K562 (cell line): ENCODE results near the gene EXOC3. TPM values are rescaled to one million over a fixed set of nuclear protein-coding genes. Genes with fewer than 3 reads are reported as not detected.

Source experiments
- ATAC-seq: fragments of 200-7000 bp; cut with Tn5 transposase; 3 replicates; pipeline ENCODE4 v1.9.1; 2020; ENCODE audit warnings: moderate library complexity
- BruUV-seq: library from RNA; stranded (reverse); fragments of 400-500 nt; replicated peaks from 2 replicates; lab custom pipeline; 2021; lab: Mats Ljungman, UMichigan
- CTCF ChIA-PET: fragments of 300-600 bp; formaldehyde crosslinking; extraction: SDS; loops from one replicate; lab custom pipeline; 2021; ENCODE audit warnings: low intra/inter-chr PET ratio; lab: Yijun Ruan, JAX
- POLR2A ChIA-PET: fragments of 300-600, 350-650 bp; sonication (Branson Sonifier 250); formaldehyde crosslinking; extraction: SDS; loops from one replicate; lab custom pipeline; 2021; ENCODE audit warnings: antibody characterized with exemption, inconsistent platforms; lab: Yijun Ruan, JAX
- DNase-seq, 4 experiments: peaks; one replicate each; pipeline versions ENCODE4 v3.0.0 to v3.0.0-alpha.2; 2011 to 2018; ENCODE audit warnings: low spot score in 3 of 4, mixed read lengths in 3 of 4; ENCODE audit errors: extremely low read depth in 1 of 4
- FAIRE-seq: peaks from 2 replicates; lab custom pipeline; 2011; peaks lifted over from hg19 to GRCh38; lab: Jason Lieb, UNC
- H2AFZ ChIP-seq: 2 replicates; pipeline ENCODE4 v1.6.0; 2011; ENCODE audit warnings: low read depth, low read length, control low read depth, inconsistent platforms
- H3K27ac ChIP-seq: fragments of 200-600 bp; 3 replicates; pipeline ENCODE4 v1.8.0; 2011; ENCODE audit warnings: low read depth, mild to moderate bottlenecking, control low read depth, inconsistent platforms, low read length, moderate library complexity, mixed read lengths; ENCODE audit errors: extremely low read depth
- H3K27me3 ChIP-seq, 2 experiments: fragments of 300-600 bp in 1 of 2; 2 replicates in 1 of 2; 3 replicates in 1 of 2; pipeline versions ENCODE4 v1.6.0 to v1.8.0; 2011; ENCODE audit warnings: inconsistent platforms in 2 of 2, low read length in 2 of 2, mild to moderate bottlenecking in 1 of 2, mixed read lengths in 1 of 2, moderate library complexity in 1 of 2; ENCODE audit not compliant: control insufficient read depth in 2 of 2, insufficient read depth in 2 of 2
- H3K36me3 ChIP-seq: fragments of 300-600 bp; 3 replicates; pipeline ENCODE4 v1.8.0; 2011; ENCODE audit warnings: mild to moderate bottlenecking, low read length, inconsistent platforms; ENCODE audit not compliant: control insufficient read depth, insufficient read depth
- H3K4me1 ChIP-seq, 2 experiments: fragments of 200-600 bp in 1 of 2; replicated peaks in 1 of 2; 2 replicates in 1 of 2; 3 replicates in 1 of 2; pipeline versions ENCODE4 v1.5.1 to v1.8.0; 2011; ENCODE audit warnings: inconsistent platforms in 2 of 2, low read length in 2 of 2, mild to moderate bottlenecking in 1 of 2, mixed read lengths in 1 of 2, moderate library complexity in 1 of 2; ENCODE audit not compliant: control insufficient read depth in 2 of 2, insufficient read depth in 2 of 2
- H3K4me2 ChIP-seq: 2 replicates; pipeline ENCODE4 v1.6.1; 2011; ENCODE audit warnings: low read length, control low read depth, inconsistent platforms, mixed read lengths; ENCODE audit not compliant: insufficient read depth
- H3K4me3 ChIP-seq: fragments of 200-600 bp; sonication (generic), shearing (Covaris generic); 2 replicates; pipeline ENCODE4 v1.5.1; 2016; ENCODE audit warnings: control low read depth, inconsistent platforms
- H3K79me2 ChIP-seq: fragments of 200-600 bp; 3 replicates; pipeline ENCODE4 v1.8.0; 2011; ENCODE audit warnings: low read length, inconsistent platforms; ENCODE audit not compliant: control insufficient read depth, insufficient read depth
- H3K9ac ChIP-seq, 2 experiments: 2 replicates each; pipeline versions ENCODE4 v1.6.0 to v1.6.1; 2011; ENCODE audit warnings: low read depth in 2 of 2, low read length in 2 of 2, control low read depth in 1 of 2, inconsistent platforms in 1 of 2, mild to moderate bottlenecking in 1 of 2, mixed read lengths in 1 of 2; ENCODE audit not compliant: insufficient read depth in 1 of 2
- H3K9me1 ChIP-seq: one replicate; pipeline ENCODE4 v1.6.0; 2011; ENCODE audit warnings: inconsistent platforms, mild to moderate bottlenecking, low read length, moderate library complexity; ENCODE audit not compliant: control insufficient read depth, insufficient read depth
- H3K9me3 ChIP-seq: replicated peaks from 2 replicates; pipeline ENCODE4 v1.5.1; 2011; ENCODE audit warnings: low read depth, low read length, inconsistent platforms; ENCODE audit not compliant: control insufficient read depth, insufficient read depth
- H4K20me1 ChIP-seq: replicated peaks from 2 replicates; pipeline ENCODE4 v1.6.1; 2011; ENCODE audit warnings: low read length, inconsistent platforms, mixed read lengths; ENCODE audit not compliant: control insufficient read depth, insufficient read depth
- CSDE1 ChIP-seq, 2 experiments: fragments of 450-650 bp; IDR thresholded peaks; 2 replicates each; pipeline ENCODE4 v1.6.1; 2016; ENCODE audit warnings: mild to moderate bottlenecking in 1 of 2
- HOXB6 ChIP-seq: fragments of 250-450 bp; sonication (Bioruptor Pico); IDR thresholded peaks from 2 replicates; pipeline ENCODE4 v1.5.1; 2022; ENCODE audit warnings: mild to moderate bottlenecking, borderline replicate concordance
- MBD2 ChIP-seq: sonication (generic); IDR thresholded peaks from 2 replicates; pipeline ENCODE4 v1.6.1; 2016; ENCODE audit warnings: low read depth, borderline replicate concordance
- NFIX ChIP-seq: fragments of 250-450 bp; sonication (Bioruptor Pico); IDR thresholded peaks from 2 replicates; pipeline ENCODE4 v1.4.0; 2020; ENCODE audit warnings: low read depth, mild to moderate bottlenecking, moderate library complexity
- SRSF3 ChIP-seq: fragments of 200-400 bp; formaldehyde crosslinking; IDR thresholded peaks from 2 replicates; pipeline ENCODE4 v1.6.1; 2016; ENCODE audit warnings: mild to moderate bottlenecking, low read length, moderate library complexity; ENCODE audit not compliant: insufficient read depth
- TCF15 ChIP-seq: fragments of 250-450 bp; sonication (Bioruptor Pico); IDR thresholded peaks from 2 replicates; pipeline ENCODE4 v1.8.0; 2022; ENCODE audit warnings: moderate library complexity, mild to moderate bottlenecking, inconsistent platforms
- TRIM24 ChIP-seq, 2 experiments: fragments of 450-650 bp; IDR thresholded peaks; 2 replicates each; pipeline ENCODE4 v1.6.1; 2016
- TSHZ1 ChIP-seq: fragments of 250-450 bp; sonication (Bioruptor Pico); IDR thresholded peaks from 2 replicates; pipeline ENCODE4 v1.4.0; 2020; ENCODE audit warnings: mild to moderate bottlenecking, moderate library complexity
- ZNF277 ChIP-seq: fragments of 250-450 bp; sonication (Bioruptor Pico); IDR thresholded peaks from 2 replicates; pipeline ENCODE4 v1.8.0; 2022; ENCODE audit warnings: inconsistent platforms, mild to moderate bottlenecking, moderate library complexity, borderline replicate concordance
- ZNF511 ChIP-seq: sonication (generic); formaldehyde crosslinking; IDR thresholded peaks from 2 replicates; pipeline ENCODE4 v1.8.0; 2022; ENCODE audit warnings: mild to moderate bottlenecking, missing genetic modification reagents
- ZNF57 ChIP-seq: fragments of 450-650 bp; formaldehyde crosslinking; IDR thresholded peaks from 2 replicates; pipeline ENCODE4 v1.4.0; 2020; ENCODE audit warnings: mild to moderate bottlenecking, moderate library complexity
- ZSCAN32 ChIP-seq: fragments of 450-650 bp; formaldehyde crosslinking; IDR thresholded peaks from 2 replicates; pipeline ENCODE4 v1.4.0; 2020; ENCODE audit warnings: mild to moderate bottlenecking, moderate library complexity
- WGBS: fragments of 100-300 bp; shearing (Covaris generic); methylation state at CpG from one replicate; pipeline ENCODE4 v1.1.6; 2016; ENCODE audit warnings: low coverage, mixed read lengths; ENCODE audit not compliant: insufficient coverage; ENCODE audit errors: missing lambda C conversion rate; 5-methylcytosine and 5-hydroxymethylcytosine counted together
- in situ Hi-C: fragments of 300-500 bp; cut with MboI; formaldehyde crosslinking; loops from 4 replicates; pipeline ENCODE4 v1.15.0; 2018; ENCODE audit warnings: inconsistent platforms, mixed read lengths
- intact Hi-C: fragments of 100-400 bp; cut with micrococcal nuclease; formaldehyde crosslinking; loops from 2 replicates; pipeline ENCODE4 v1.14.2; 2022
- polyA plus RNA-seq, 8 experiments: library from polyadenylated mRNA; depleted of rRNA in 4 of 8; stranded (reverse) in 5 of 8; unstranded in 3 of 8; fragments of >200 nt; fragmentation: Nextera tagmentation in 2 of 8; fragmentation: Illumina TruSeq in 1 of 8; extraction: Ambion mirVana in 2 of 8; extraction: Trizol in 1 of 8; gene quantifications; 2 replicates each; pipeline versions ENCODE4 v1.2.1 to v1.2.3, GENCODE V29; 2011 to 2014; ENCODE audit warnings: inconsistent platforms in 1 of 8, missing spikeins in 1 of 8
- total RNA-seq, 7 experiments: library from RNA; depleted of rRNA in 6 of 7; stranded (reverse); fragments of >200 nt in 6 of 7; fragmentation: Illumina TruSeq in 2 of 7; extraction: Trizol in 2 of 7; gene quantifications; 2 replicates each; pipeline versions ENCODE4 v1.2.1 to v1.2.3, GENCODE V29; 2011 to 2021; ENCODE audit warnings: low replicate concordance in 1 of 7

The EXOC3 gene
- total and polyA plus RNA-seq, 9 of the 15 experiments (the other 6 are each of a cell fraction or from before 2014, with no cell fraction given) = 1.4 to 41.9 (median 22.4) TPM

GRCh38 chr5:395156-395920 lies 47.6 kb upstream of the EXOC3 start (continued):
- TF ChIP-seq ZNF277 (CRISPR knock-in tag) = no peak
- TF ChIP-seq TSHZ1 (CRISPR knock-in tag) = no peak

GRCh38 chr5:395921-396530 lies 47.0 kb upstream of the EXOC3 start:
- H3K9ac ChIP-seq = peak overlapping the region in 1 of 2 experiments; percentile 52; a peak in 1 of 4 replicates
- CTCF ChIA-PET = no interaction called here
- FAIRE-seq = no peak
- intact Hi-C loops (no loop called here), in situ Hi-C loops (no loop called here)
- peaks cover 0 to 27% of the 10 kb centered on the region in 2 experiments; a peak in 2 of 5 replicates for H3K4me1 ChIP-seq
- no peaks in the 10 kb centered on the region for H3K9me3 ChIP-seq
- H3K36me3 ChIP-seq = no peaks in the 10 kb centered on the region
- ATAC-seq = no peak
- no peak overlapping the region for H3K4me2 ChIP-seq
- peaks cover 26% of the 10 kb centered on the region for H4K20me1 ChIP-seq
- no TSS peak for BruUV-seq
- POLR2A ChIA-PET = interaction anchor here (1.3 kb wide), 1 partner anchor 10 kb away, joined by 4 read pairs; no protein-coding TSS in a partner anchor
- H3K4me3 ChIP-seq = no peak overlapping the region
- H3K9me1 ChIP-seq = no peaks in the 10 kb centered on the region
- WGBS = 40% methylated on average over 17 of the region's 17 CpGs
- H3K27me3 ChIP-seq = peaks cover 37 to 73% of the 10 kb centered on the region in 2 experiments
- H3K79me2 ChIP-seq = no peaks in the 10 kb centered on the region
- H2AFZ ChIP-seq = no peak overlapping the region
- no peak for DNase-seq
- H3K27ac ChIP-seq = no peak overlapping the region
- no peak for TF ChIP-seq ZNF57 (CRISPR knock-in tag)
- no peak for TF ChIP-seq TCF15 (CRISPR knock-in tag)
- TF ChIP-seq TRIM24 (IDR thresholded peaks at IDR 0.05) = no peak
- TF ChIP-seq MBD2 = no peak
- TF ChIP-seq NFIX (CRISPR knock-in tag) = no peak
- TF ChIP-seq CSDE1 (IDR thresholded peaks at IDR 0.05) = no peak
- TF ChIP-seq SRSF3 = no peak
- TF ChIP-seq ZSCAN32 (CRISPR knock-in tag) = no peak
- no peak for TF ChIP-seq HOXB6
- no peak for TF ChIP-seq ZNF511 (CRISPR knock-in tag)
